ENCODE results near the gene CDKL4.
"Not testable (repeated sequence)": the region's sequence is repeated elsewhere in the genome, so short reads cannot be mapped to it uniquely, and the experiment has no call there.

Gene CDKL4

GRCh38 chr2:39140948-39141333 lies 102.8 kb downstream of the CDKL4 start:
- DNase-seq = not testable (repeated sequence)

GRCh38 chr2:39140322-39140847 lies 103.4 kb downstream of the CDKL4 start:
- no peak for DNase-seq

GRCh38 chr2:39139511-39140237 lies 104.1 kb downstream of the CDKL4 start:
- DNase-seq = no peak

GRCh38 chr2:39138837-39139211 lies 104.9 kb downstream of the CDKL4 start:
- DNase-seq = no peak

- DNase-seq = not testable (repeated sequence)
These were observed 105.5 kb downstream of the CDKL4 start for GRCh38 chr2:39138187-39138836.

GRCh38 chr2:39136799-39137198 lies 107.0 kb downstream of the CDKL4 start:
- DNase-seq = no peak

- DNase-seq = peak; percentile 24 to 27
These were observed 108.0 kb downstream of the CDKL4 start for GRCh38 chr2:39135690-39136259.

GRCh38 chr2:39133215-39133851 lies 110.4 kb downstream of the CDKL4 start:
- DNase-seq = no peak

- peak; percentile 63 to 64 for DNase-seq
These were observed 114.8 kb downstream of the CDKL4 start for GRCh38 chr2:39128919-39129391.

- peak; percentile 22 to 36 for DNase-seq
These were observed 115.8 kb downstream of the CDKL4 start for GRCh38 chr2:39127973-39128372.
